NCI-H1105 (cell line): Measurements from ENCODE around the gene ANKS1B.

ENCODE experiments used
- DNase-seq: peaks from one replicate; lab custom pipeline; 2025; lab: John Stamatoyannopoulos, UW

Gene ANKS1B

DNA sequence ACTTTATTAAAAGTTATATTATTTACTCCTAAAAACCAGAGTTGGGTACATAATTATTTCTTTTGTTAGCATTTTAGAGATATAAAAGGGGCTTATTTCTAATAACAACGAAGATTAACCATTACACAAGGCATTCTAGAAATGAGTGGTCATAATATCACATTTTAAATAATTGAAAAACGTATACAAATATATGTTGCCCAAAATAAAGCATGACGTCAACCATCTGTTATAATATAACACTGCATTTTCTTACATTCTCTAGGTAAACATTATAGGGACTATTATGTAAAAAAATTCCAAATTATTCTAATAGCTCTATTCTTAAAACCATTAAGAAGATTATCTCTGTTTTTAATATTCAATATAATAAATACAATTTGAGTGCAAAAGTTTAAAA is 792.2 kb downstream of the ANKS1B start:
- no peak for DNase-seq

GRCh38 chr12:99176871-99177270 is 807.9 kb downstream of the ANKS1B start:
- no peak for DNase-seq

- no peak for DNase-seq
Observed at GRCh38 chr12:99170461-99170860, 814.3 kb downstream of the ANKS1B start.

DNA sequence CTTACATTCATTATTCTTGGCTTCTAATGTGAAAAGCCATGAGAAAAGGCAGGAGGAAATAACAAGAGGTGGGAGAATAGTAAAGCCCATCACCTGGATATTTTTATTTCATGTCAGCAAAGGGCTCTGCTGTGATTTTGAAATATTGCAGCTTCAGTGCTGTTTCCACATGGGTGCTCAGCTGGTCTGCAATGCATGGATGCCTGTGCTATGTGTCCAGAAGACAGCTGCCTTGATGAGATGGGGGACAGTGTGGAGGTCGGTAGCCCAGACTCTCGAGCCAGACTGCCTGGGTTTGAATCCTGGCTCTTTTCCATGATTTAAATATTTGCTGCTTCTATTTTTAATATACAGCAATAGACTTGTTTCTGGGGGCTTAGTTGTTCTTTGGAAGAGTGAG is 814.7 kb downstream of the ANKS1B start:
- DNase-seq = no peak

DNA sequence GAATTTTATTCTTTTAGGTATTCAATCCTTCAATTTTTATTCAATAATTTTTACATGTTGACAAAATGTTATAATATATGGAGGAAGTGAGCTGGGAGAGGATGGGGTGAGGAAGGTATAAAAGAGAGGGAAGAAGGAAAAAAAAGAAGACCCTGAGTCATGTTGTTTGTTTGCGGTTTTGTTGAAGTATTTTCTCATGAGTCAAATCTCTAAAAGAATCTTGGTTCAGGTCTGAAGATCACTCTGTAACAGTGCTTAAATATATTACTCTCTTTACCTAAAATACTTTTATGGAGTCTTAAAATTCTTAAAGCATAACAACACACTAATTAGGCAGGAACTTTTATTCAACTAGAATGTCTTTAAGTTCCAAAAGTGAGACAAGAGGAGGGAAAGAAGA is 826.8 kb downstream of the ANKS1B start:
- DNase-seq = no peak

DNA sequence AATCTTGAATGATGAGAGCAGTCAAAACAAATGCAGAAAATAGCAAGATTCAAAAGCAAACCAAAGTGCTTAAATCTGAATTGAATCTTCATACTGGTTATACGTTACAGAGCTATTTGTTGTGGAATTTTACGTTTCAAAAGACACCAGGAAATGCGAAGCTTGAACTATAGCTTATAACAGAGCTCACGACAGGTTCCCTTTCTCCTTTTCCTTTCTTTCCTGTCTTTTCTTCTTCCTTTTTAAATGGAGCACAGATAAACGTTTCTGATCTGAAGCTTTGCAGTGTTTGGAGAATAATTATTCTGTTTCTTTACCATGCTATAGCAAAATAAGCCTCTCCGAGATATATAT is 829.8 kb downstream of the ANKS1B start:
- DNase-seq = no peak

- no peak for DNase-seq
Observed at GRCh38 chr12:99154216-99154982, 830.3 kb downstream of the ANKS1B start.

- DNase-seq = no peak
Observed at GRCh38 chr12:99153293-99153692, 831.4 kb downstream of the ANKS1B start.

DNA sequence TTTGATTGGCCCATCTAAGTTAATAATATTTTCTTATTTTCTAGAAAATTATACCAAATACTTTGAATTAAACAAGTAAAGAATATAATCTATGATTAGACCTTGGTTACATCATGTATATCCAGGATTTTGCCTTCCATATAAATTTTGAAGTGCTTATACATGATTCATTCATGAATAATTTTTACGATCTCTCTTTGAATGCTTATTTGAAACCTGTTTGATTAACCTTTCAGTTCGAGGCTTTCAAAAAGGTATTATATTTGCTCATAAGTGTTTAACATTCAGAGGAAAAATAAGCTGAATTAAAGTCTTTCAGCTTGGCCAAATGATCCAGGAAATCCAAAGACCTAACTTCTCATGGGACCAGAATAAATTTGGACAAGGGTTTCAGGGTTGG is 832.4 kb downstream of the ANKS1B start:
- no peak for DNase-seq

DNA sequence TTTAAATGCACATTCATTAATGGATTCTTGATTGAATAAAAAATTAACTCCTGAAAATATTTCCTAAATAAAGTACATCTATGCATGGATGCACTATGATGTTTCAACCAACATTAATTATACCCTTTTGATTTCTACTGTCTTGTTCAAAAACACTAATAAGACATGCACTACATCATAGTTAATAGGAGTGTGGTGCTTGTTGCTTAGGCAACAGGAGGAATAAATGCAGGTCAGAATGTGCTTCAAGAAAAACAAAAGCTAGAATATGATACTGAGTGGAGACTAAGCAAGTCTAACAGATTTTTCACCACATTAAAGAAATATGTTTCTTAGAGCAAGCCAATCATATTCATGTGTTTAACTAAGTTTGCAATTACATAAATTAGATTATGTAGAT is 833.0 kb downstream of the ANKS1B start:
- DNase-seq = no peak

GRCh38 chr12:99147130-99147529 is 837.6 kb downstream of the ANKS1B start:
- no peak for DNase-seq

- DNase-seq = no peak
Observed at GRCh38 chr12:99146730-99147129, 838.0 kb downstream of the ANKS1B start.

- no peak for DNase-seq
Observed at GRCh38 chr12:99146185-99146584, 838.6 kb downstream of the ANKS1B start.

DNA sequence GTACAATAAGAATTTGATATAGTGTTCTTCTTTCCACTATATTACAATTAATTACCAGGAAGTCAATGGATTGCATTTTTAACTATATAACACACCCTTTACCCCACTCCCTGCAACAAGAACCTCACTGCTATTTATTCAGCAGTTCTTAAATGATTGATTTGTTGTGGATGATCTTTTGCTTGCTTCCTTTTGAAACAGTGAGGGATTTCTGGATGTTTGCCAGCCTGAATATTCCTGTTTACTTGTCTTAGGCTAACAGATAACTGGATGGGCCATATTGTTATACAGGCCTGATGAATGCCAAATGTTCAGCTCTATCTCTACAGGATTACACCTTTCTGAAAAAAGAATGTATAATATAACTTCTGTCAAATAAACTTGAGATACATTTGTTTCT is 842.1 kb downstream of the ANKS1B start:
- peak; percentile 14 for DNase-seq

- no peak for DNase-seq
Observed at GRCh38 chr12:99140017-99140720, 844.6 kb downstream of the ANKS1B start.

GRCh38 chr12:99138393-99138792 is 846.3 kb downstream of the ANKS1B start:
- no peak for DNase-seq

DNA sequence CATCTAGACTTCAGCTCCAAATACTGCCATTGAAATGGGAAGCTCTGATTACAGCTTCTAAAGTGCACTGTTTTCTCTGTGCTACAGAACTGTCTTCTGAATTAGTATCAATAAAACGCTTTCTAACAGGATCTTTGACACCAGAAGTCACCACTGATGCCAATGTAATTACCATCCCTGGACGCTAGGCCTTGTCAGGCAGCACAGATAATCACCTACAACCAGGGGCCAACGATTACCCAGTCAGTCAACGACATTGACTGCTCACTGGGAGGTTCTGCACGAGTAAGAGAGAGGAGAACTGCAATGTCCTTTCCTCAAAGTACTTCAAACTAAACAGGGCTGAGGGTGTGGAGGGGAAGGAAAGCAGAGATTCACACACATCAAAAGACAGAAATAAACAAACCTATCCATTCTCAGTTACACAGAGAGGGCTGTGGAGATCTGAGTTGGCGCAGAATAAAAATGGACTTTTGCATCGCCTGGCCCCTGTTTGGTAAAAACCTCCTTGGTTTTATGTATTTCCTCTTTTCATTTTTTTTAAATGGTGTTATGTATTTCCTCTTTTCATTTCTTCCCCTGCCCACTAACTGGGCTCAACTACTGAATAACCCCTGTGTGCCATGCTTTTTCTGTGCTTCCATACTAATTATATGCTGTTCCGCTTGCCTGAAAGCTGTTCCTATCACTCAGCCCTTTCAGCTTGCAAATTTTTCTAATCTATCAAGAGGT is 847.4 kb downstream of the ANKS1B start:
- no peak for DNase-seq

GRCh38 chr12:99136516-99136915 is 848.2 kb downstream of the ANKS1B start:
- DNase-seq = no peak

GRCh38 chr12:99135376-99135775 is 849.4 kb downstream of the ANKS1B start:
- no peak for DNase-seq

DNA sequence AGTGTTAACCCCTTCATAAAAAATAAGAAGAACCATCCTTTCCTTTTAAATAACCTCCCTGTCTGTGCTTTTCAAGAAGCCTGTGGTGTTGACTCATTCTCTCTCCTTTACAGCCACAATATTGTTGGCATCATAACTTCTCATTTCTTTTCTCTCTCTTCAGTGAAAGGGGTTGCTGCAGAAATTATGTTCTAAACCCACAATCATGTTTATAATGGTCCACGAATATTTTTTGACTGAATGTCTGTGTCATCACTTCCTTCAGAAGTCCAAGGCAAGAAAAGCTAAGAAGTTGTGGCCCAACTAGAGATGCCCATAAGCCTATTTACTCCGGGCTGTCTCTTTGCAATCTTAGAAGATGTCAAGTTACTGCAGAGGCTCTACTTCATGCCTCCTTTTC is 851.3 kb downstream of the ANKS1B start:
- DNase-seq = no peak

- DNase-seq = no peak
Observed at GRCh38 chr12:99131751-99132199, 853.0 kb downstream of the ANKS1B start.

GRCh38 chr12:99130808-99131553 is 853.8 kb downstream of the ANKS1B start:
- no peak for DNase-seq
